HG03439 (cell line): Measurements from ENCODE around the gene FFAR1.

ENCODE experiments used
- ATAC-seq: cut with Tn5 transposase; IDR thresholded peaks from one replicate; pipeline ENCODE4 v1.9.1; 2021; ENCODE audit warnings: mild to moderate bottlenecking, moderate library complexity; ENCODE audit not compliant: unreplicated experiment

Gene FFAR1, protein sequence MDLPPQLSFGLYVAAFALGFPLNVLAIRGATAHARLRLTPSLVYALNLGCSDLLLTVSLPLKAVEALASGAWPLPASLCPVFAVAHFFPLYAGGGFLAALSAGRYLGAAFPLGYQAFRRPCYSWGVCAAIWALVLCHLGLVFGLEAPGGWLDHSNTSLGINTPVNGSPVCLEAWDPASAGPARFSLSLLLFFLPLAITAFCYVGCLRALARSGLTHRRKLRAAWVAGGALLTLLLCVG (N-terminal part only)

DNA sequence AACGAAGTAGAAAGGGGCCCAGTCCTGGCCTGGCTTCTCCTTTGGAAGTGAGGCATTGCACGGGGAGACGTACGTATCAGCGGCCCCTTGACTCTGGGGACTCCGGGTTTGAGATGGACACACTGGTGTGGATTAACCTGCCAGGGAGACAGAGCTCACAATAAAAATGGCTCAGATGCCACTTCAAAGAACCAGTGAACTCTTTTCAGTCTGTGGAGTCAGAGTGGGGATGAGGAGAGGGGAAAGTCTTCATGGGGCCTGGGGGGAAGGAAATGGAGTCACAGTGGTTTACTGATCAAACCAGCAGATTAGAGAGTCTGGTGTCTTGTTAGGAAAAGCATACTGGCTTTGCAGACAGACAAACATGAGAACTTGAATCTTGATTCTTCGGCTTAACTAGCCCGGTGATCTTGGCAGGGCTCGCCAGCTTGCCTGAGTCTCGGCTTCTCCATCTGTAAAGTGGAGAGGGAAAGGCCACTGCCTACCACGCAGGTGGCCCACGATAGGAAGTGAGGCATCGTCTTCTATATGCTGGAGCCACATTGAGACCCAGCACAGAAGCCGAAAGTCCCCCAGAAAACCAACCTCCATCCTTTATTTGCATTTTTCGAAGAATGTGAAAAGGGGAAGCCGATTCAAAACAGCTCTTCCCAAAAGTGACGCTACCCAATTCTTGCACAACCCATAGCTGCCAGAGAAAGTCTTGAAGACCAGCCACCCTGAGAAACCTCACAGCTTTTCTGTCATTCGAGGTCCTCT, at the start of gene FFAR1:
TSS of gene FFAR1 (plus strand) at position 732 of the 759 bp plus-strand sequence. CDS start 3,650 bp downstream, outside the sequence.
- peak; percentile 36 for ATAC-seq

DNA sequence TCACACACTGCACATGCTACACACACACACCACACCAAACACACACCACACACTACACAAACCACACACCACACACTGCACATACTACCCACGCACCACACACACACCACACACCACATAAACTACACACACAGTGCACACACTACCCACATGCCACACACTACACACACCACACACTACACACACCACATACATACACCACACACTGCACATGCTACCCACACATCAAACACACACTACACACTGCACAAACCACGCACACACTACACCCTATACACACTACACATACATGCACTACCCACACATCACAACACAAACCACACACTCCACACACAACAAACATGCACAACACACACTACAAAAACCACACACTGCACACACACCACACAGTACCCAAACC, 49.8 kb upstream of the FFAR1 start:
- ATAC-seq, result no peak

DNA sequence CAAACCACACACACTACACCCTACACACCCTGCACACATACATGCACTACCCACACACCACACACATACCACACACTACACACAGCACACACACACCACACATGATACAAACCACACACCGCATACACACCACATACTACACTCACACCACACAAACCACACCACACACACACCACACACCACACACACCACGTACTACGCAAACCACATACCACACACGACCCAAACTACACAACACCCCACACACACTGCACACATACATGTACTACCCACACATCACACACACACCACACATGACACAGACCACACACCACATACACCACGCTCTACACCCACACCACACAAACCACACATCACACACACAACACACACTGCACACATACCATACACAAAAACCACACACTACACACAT, 49.1 kb upstream of the FFAR1 start:
- ATAC-seq, result no peak

DNA sequence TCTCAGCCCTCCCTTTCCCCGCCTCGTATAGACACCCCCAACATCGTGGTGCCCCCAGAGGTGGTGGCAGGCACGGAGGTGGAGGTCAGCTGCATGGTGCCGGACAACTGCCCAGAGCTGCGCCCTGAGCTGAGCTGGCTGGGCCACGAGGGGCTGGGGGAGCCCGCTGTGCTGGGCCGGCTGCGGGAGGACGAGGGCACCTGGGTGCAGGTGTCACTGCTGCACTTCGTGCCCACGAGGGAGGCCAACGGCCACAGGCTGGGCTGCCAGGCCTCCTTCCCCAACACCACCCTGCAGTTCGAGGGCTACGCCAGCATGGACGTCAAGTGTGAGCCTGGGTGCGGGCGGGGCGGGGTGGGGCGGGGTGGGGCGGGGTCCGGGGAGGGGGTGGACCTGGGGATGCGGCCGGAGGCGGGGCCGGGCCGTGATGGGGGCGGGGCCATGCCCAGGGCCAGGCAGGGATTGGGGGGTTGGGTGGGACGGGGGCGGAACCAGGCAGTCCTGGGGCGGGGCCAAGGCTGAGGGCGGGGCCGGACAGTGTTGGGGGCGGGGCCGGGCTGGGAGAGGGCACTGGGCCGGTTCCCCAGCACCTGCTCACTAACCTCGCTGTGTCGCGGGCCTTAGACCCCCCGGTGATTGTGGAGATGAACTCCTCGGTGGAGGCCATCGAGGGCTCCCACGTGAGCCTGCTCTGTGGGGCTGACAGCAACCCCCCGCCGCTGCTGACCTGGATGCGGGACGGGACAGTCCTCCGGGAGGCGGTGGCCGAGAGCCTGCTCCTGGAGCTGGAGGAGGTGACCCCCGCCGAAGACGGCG, 48.0 kb upstream of the FFAR1 start:
- no peak for ATAC-seq

DNA sequence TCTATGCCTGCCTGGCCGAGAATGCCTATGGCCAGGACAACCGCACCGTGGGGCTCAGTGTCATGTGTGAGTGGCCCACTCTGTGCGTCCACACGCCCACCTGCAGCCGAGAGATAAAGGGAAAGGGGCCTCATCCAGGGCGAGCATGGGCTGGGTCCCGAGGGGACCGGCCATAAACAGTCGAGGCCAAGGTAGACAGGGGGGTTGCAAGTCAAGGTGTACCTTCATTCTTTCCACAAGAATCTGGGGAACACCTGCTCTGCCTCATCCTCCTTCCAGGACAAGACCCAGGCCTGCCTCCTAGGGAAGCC, 47.4 kb upstream of the FFAR1 start:
- no peak for ATAC-seq

DNA sequence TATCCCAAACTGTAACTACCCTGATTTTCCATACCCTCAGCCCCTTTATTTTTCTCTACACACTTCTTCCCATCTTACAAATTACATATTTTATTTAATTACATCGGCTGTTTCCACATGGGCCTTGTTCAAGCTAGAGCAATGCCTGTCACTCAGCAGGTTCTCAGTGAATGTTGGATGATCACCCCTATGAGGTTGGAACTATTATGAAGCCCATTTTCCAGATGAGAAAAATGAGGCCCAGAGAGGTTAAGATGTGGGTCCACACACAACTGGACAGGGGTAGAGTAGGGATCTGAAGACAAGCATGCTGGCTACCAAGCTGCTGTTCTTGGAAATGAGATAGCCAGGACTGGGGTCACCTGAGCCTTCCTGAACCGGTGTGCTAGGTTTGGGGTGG, 45.7 kb upstream of the FFAR1 start:
- ATAC-seq, result no peak

DNA sequence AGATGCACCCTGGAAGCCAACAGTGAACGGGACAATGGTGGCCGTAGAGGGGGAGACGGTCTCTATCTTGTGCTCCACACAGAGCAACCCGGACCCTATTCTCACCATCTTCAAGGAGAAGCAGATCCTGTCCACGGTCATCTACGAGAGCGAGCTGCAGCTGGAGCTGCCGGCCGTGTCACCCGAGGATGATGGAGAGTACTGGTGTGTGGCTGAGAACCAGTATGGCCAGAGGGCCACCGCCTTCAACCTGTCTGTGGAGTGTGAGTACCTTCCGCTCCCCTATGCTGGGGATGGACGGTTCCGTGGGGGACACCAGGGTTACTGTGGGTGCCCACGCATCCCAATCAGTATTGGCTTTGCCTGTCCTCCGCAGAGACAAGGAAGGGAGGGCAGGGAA, 45.3 kb upstream of the FFAR1 start:
- ATAC-seq, result no peak

DNA sequence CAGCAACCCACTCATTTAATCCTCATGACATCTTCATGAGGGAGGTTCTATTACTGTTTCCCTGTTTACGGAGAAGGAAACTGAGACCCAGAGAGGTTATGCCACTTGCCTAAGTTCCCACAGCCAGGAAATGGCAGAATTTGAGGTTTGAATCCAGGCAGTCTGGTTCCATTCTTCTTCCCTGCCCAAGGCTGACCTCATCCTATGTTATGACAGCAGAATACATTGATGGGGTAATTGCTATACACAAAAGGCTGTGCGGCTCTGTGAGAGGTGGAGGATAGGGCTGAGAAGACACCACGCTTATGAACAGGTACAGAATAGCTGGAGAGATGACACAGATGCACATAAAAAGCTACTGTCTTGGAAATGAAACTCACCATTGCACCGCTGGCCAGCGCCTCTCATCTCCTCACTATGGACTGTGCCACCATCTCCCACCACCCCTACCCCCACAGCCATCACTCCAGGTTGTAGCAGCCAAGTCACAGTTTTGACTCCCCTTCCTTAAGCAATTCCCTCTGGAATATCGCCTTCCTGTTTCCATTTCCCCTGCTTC, 44.3 kb upstream of the FFAR1 start:
- ATAC-seq, result no peak

DNA sequence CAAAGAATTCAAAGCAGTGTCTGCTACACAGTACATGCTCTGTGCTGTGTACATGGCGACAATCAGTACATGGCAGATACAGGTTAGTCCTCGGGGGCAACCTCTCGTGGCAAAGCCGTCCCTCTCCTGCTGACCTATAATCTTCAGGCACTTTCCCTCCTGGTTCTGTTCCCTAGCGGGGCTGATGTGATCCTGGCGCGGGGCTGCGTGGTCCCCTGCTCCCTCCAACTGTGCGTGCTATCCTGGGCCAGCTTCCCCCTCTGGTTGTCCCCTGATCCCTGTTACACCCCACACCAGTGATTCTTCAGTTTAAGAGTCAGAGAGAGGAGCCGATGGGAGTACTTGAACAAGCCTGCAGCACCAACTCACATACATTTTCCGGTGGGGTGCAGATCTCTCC, 43.7 kb upstream of the FFAR1 start:
- no peak for ATAC-seq

DNA sequence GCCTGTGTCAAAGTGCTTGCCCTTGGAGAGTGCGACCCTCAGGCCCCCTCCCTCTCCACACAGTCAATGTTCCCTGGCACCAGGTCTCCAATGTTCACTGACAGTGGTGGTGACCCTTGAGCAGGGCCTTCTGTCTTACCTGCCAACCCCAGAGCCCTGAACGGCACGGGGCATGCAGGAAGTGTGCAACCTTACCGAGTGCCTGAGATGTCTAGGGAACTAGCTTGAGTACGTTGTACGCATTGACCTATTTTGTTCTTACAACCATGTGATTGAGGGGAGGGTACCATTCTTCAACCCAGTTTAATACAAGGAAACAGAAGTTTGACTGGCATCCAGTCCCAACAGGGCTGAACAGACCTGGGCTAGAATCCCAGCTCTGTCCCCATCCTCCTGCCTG, 42.5 kb upstream of the FFAR1 start:
- no peak for ATAC-seq

DNA sequence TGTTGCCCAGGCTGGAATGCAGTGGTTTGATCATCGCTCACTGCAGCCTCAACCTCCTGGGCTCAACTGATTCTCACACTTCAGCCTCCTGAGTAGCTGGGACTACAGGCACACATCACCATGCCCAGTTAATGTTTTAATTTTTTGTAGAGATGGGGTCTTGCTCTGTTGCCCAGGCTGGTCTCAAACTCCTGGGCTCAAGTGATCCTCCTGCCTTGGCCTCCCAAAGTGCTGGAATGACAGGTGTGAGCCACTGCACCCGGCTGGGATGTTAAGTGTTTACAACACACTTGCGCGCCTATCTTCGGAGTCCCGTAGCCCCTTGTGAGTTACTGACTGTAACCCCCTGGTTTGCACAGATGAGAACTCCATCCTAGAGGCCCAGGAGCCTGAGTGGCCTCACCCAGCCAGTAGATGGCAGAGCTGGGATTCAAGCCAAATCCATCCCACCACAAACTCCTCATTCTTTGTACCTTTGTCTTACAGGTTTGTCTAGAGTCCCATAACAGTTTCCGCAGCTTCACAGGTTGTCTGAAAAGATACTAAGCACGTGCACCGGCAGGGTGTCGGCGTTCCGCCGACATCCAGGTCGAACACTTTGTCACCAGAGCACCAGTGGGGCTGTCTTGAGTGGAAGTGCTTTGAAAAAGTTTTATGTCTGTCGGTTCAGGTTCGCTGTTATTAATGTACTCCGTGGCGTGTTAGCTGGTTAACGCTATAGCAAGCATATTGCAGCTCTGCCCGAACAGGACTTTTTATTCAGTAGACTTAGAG, 41.0 kb upstream of the FFAR1 start:
- ATAC-seq, result no peak

DNA sequence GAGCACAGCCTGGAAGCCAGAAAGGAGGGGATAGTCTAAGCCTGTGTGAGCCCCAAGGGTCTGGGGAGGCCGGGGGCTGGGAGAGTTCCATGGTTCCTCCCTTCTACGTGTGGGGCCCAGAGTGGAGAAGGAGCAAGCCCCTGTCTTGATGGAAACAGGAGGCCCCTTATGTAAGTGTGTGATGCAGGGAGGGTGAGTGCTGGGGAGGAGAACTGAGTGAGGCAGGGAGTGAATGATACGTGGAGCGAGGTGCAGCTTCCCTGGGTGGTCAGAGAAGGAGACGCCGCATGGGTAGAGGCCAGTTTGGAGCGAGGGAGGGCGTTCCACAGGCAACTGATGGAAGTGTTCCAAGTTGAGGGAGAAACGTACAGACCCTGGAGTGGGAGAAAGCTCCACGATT, 39.8 kb upstream of the FFAR1 start:
- no peak for ATAC-seq

DNA sequence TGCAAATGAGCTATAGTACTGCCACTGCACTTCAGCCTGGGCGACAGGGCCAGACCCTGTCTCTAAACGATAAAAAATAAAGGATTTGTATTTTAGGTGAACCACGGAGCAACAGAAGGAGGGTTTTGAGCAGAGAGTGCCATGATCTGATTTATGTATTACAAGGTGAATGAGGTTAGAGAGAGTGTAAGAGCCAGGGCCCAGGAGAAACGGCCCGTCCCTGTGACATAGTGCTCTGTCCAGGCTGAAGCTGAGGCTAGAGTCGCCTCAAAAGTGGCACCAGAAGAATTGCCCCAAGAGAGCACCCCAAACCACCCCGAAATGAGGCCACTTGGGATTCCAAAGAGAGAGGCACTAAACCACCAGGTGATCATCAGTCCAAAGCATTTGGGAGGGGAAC, 38.8 kb upstream of the FFAR1 start:
- ATAC-seq, result no peak

DNA sequence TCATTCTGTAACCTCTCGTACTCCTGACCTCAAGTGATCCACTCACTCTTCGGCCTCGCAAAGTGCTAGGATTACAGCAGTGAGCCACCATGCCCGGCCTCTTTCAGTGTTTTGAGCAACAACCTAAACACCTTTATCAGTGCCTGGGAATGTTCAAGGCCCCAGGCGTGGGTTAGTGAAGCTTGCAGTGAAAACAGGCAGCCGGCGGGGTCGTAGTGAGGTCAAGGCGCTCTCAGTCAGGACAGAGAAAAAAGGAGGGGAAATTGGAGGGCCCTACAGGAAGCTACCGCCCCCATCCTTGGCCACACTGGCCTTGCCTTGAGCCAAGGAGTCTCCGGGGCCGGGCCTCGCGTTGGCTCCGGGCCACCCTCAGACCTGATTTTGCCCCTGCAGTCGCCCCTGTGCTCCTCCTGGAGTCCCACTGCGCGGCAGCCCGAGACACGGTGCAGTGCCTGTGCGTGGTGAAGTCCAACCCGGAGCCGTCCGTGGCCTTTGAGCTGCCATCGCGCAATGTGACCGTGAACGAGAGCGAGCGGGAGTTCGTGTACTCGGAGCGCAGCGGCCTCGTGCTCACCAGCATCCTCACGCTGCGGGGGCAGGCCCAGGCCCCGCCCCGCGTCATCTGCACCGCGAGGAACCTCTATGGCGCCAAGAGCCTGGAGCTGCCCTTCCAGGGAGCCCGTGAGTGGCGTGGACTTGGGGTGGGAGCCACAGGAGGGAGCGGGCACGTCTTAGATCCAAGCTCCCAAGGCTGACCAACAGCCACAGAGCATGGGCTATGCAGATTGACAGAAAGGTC, 38.0 kb upstream of the FFAR1 start:
- ATAC-seq, result no peak

DNA sequence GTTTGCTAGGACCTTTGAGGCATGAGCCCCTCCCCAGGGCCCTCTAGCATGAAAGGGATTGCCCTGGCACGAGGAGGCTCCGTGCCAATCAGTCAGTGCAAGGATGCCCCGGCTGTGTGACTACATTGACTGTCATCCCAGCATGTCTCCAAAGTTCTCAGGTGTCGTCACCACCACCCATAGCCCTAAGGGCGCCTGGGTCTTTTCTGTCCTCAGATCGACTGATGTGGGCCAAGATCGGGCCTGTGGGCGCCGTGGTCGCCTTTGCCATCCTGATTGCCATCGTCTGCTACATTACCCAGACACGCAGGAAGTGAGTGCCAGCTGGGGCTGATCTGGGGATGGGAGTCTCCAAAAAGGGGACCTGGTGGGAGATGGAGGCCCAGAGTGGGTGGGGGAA, 37.4 kb upstream of the FFAR1 start:
- ATAC-seq, result no peak

DNA sequence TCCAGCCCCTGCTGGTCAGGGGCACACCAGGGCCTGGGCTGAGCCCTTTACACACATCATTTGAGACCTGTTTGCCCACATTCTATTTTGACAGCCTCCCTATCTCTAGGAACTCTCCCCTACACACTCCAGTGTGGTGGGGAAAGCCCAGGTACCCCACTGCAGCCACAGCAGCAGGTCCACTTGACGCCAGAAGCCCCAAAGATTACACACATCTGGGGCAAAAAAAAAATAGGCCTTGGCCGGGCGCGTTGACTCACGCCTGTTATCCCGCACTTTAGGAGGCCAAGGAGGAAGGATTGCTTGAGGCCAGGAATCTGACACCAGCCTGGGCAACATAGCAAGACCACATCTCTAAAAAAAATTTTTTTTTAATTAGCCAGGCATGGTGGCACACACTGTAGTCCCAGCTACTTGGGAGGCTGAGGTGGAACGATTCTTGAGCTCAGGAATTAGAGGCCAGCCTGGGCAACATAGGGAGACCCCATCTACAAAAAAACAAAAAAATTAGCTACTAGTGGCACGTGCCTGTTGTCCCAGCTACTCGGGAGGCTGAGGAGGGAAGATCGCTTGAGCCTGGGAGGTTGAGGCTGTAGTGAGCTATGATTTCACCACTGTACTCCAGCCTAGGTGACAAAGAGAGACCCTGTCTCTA, 36.8 kb upstream of the FFAR1 start:
- no peak for ATAC-seq

DNA sequence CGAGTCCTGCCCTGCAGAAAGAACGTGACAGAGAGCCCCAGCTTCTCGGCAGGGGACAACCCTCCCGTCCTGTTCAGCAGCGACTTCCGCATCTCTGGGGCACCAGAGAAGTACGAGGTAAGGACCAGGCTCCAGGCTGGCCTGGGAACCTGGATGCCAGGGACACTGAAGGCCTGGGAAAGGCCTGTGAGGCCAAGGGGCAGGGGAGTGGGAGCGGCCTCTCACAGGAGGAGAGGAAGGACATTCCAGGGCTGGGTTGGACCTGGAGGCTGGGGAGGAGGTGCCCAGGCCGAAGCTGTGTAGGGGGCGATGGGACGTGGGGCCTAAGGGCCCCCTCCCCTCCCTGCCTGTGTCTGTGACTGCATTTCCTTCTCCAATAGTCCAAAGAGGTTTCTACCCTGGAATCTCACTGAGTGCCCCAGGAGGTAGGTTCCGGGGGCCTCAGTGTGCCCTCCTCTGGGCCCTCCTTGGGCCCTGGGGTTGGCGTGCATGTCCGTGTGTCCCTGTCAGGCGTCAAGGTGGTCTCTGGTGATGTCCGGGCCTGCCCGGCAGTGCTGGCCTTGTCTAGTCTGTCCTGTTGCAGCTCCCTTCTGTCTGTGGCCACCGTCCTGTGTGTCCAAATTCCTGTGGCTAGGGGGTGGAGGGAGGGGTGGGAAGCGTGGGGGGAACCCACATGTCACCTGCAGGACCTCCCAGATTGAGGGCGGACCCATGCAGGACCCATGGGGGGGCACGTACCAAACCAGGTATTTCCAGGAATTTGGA, 35.6 kb upstream of the FFAR1 start:
- ATAC-seq, result no peak

DNA sequence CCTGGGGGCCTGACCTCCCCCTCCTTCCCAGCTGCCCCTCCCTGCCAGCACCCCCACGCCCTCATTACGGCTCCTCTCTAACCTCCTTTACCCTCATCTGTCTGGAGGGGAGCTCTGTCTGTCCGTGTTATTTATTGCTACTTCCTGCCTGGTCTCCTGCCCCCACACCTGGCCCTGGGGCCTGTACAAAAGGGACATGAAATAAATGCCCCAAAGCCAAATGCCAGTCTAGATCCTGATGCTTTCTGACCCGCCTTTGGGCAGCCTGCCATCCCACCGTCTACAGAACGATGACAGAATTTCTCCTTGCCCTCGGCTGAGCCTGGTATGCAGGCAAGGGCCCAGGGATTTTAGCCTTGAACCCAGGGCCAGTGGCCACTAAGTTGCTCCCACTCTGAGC, 34.1 kb upstream of the FFAR1 start:
- ATAC-seq, result no peak

DNA sequence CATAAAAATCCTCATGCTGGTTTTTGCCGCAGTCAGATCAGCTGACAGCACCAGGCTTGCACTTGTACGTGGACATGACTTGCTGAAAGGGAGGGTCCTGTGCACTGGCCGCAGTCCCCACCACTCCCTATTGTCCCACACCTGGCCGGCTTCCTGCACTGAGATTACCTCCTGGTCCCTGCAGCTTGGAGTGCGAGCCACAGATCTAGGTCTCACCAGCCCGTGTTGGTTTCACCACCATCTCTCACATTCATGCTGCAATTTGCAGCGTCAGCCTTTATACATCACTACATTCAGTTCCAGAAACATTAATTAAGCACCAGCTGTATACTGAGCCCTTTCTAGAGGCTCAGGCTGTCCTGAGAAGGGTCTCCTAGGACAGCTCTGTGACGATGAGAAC, 33.7 kb upstream of the FFAR1 start:
- no peak for ATAC-seq
